ENCODE data around the gene LAMB2. TPM values are rescaled to one million over a fixed set of nuclear protein-coding genes. Genes with fewer than 3 reads are reported as not detected.

The LAMB2 gene
- polyA plus RNA-seq, 1 of the 3 experiments (the other 2 are of a cell fraction) = 332 TPM

DNA sequence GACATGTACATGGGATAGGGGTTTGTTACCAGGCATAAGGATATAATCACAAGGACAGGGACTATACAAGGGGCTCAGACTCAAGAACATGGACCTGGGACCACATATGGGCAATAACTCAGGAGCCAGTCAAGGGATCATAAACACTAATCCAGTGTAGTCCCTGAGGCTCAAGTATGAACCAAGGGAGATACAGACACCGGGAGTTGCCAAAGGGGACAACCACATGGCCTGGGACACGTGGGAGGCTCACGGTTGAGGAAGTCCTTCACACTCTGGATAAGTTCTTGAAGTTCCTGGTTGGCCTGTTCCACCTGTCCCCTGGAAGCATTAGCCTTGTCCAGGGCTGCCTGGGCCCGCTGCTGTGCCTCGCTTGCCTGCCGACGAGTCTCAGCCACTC lies 10.4 kb downstream of the LAMB2 start:
- WGBS (ENCODE audit: low lambda C conversion rate) = 96% methylated on average over 3 of the region's 7 CpGs
- H2AFZ ChIP-seq (ENCODE audit: low read depth) = no peak overlapping the region
- TF ChIP-seq RAD21 (IDR thresholded peaks at IDR 0.05; ENCODE audit: low read length) (no peak), ELF1 (IDR thresholded peaks at IDR 0.05) (no peak), EP300 (IDR thresholded peaks at IDR 0.05; ENCODE audit: borderline replicate concordance in 1 of 2, low read depth in 1 of 2, low read length in 1 of 2) (no peak), TCF12 (IDR thresholded peaks at IDR 0.05) (no peak), TAF1 (IDR thresholded peaks at IDR 0.05; ENCODE audit: borderline replicate concordance, low read depth, low read length) (no peak), RXRA (IDR thresholded peaks at IDR 0.05; ENCODE audit: borderline replicate concordance, low read depth) (no peak), SIN3A (IDR thresholded peaks at IDR 0.05; ENCODE audit: borderline replicate concordance, low read depth, low read length) (no peak), YY1 (IDR thresholded peaks at IDR 0.05; ENCODE audit: low read depth) (no peak), NRF1 (IDR thresholded peaks at IDR 0.05; ENCODE audit: low read depth, low read length) (no peak), GABPA (IDR thresholded peaks at IDR 0.05; ENCODE audit: low read depth) (no peak), SMC3 (IDR thresholded peaks at IDR 0.05; ENCODE audit: low read depth, low read length) (no peak), TEAD4 (IDR thresholded peaks at IDR 0.05; ENCODE audit: borderline replicate concordance, insufficient read depth) (no peak), GATA2 (CRISPR knock-in tag; IDR thresholded peaks at IDR 0.05) (no peak)
- TF ChIP-seq, protein P1, sequence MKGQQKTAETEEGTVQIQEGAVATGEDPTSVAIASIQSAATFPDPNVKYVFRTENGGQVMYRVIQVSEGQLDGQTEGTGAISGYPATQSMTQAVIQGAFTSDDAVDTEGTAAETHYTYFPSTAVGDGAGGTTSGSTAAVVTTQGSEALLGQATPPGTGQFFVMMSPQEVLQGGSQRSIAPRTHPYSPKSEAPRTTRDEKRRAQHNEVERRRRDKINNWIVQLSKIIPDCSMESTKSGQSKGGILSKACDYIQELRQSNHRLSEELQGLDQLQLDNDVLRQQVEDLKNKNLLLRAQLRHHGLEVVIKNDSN (IDR thresholded peaks at IDR 0.05; ENCODE audit: borderline replicate concordance, low read depth) = no peak
- TF ChIP-seq, protein P2, sequence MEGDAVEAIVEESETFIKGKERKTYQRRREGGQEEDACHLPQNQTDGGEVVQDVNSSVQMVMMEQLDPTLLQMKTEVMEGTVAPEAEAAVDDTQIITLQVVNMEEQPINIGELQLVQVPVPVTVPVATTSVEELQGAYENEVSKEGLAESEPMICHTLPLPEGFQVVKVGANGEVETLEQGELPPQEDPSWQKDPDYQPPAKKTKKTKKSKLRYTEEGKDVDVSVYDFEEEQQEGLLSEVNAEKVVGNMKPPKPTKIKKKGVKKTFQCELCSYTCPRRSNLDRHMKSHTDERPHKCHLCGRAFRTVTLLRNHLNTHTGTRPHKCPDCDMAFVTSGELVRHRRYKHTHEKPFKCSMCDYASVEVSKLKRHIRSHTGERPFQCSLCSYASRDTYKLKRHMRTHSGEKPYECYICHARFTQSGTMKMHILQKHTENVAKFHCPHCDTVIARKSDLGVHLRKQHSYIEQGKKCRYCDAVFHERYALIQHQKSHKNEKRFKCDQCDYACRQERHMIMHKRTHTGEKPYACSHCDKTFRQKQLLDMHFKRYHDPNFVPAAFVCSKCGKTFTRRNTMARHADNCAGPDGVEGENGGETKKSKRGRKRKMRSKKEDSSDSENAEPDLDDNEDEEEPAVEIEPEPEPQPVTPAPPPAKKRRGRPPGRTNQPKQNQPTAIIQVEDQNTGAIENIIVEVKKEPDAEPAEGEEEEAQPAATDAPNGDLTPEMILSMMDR (IDR thresholded peaks at IDR 0.05) = no peak
- H4K20me1 ChIP-seq (ENCODE audit: insufficient read depth) = no peaks in the 10 kb centered on the region
- CTCF ChIA-PET = no interaction called here
- no peak overlapping the region for H3K9ac ChIP-seq
- no peak overlapping the region for H3K27ac ChIP-seq (ENCODE audit: low read depth in 2 of 2, low read length in 1 of 2)
- no peak overlapping the region for H3K4me2 ChIP-seq
- peaks cover 27 to 61% of the 10 kb centered on the region in 2 experiments for H3K36me3 ChIP-seq (replicated peaks in 1 of 2; ENCODE audit: control insufficient read depth in 1 of 2, insufficient read depth in 2 of 2, low read length in 1 of 2)
- H3K27me3 ChIP-seq (ENCODE audit: insufficient read depth) = no peaks in the 10 kb centered on the region
- peaks cover 36% of the 10 kb centered on the region for H3F3A ChIP-seq (replicated peaks; ENCODE audit: insufficient read depth)
- H3K79me2 ChIP-seq (ENCODE audit: insufficient read depth) = peaks cover 30% of the 10 kb centered on the region
- no peak for DNase-seq
- H3K9me2 ChIP-seq = no peaks in the 10 kb centered on the region
- POLR2A ChIA-PET = interaction anchor here (1.6 kb wide), 1 partner anchor 10 kb away, joined by 5 read pairs; the partner anchor contains the start of gene LAMB2
- H3K4me3 ChIP-seq (ENCODE audit: low read depth in 2 of 2, low read length in 1 of 2) = no peak overlapping the region
- peaks cover 7 to 19% of the 10 kb centered on the region in 2 experiments; a peak in 2 of 4 replicates for H3K4me1 ChIP-seq (ENCODE audit: control insufficient read depth in 1 of 2, insufficient read depth in 2 of 2, low read depth in 1 of 2, low read length in 1 of 2)
- no peaks in the 10 kb centered on the region for H3K9me3 ChIP-seq

DNA sequence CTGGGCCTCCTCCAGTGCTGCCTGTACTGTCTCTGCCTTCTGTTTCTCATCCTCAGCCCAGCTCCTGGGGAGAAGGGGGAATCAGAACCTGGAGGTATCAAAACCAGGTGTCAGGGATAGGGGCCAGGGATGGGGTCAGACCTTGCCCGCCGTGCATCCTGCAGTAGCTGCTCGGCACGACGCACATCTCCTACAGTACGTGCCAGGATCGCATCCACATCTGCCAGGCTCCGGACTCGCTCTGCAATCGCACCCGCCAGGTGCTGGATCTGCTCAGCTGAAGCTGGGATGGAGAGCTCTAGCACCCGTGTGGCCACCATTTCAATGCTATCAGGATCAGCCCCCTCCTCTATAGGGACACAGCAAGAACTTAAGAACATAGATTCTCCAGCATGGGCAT lies 10.8 kb downstream of the LAMB2 start:
- Histone ChIP-seq H3K36me3 (replicated peaks in 1 of 2; ENCODE audit: control insufficient read depth in 1 of 2, insufficient read depth in 2 of 2, low read length in 1 of 2) (peaks cover 29 to 65% of the 10 kb centered on the region in 2 experiments), H4K20me1 (ENCODE audit: insufficient read depth) (no peaks in the 10 kb centered on the region), H3K79me2 (ENCODE audit: insufficient read depth) (peaks cover 31% of the 10 kb centered on the region), H3F3A (replicated peaks; ENCODE audit: insufficient read depth) (peaks cover 36% of the 10 kb centered on the region), H3K4me3 (ENCODE audit: low read depth in 2 of 2, low read length in 1 of 2) (no peak overlapping the region), H3K27me3 (ENCODE audit: insufficient read depth) (no peaks in the 10 kb centered on the region), H3K9me2 (no peaks in the 10 kb centered on the region), H3K9ac (no peak overlapping the region), H3K4me1 (ENCODE audit: control insufficient read depth in 1 of 2, insufficient read depth in 2 of 2, low read depth in 1 of 2, low read length in 1 of 2) (peaks cover 7 to 19% of the 10 kb centered on the region in 2 experiments; a peak in 2 of 4 replicates), H3K27ac (ENCODE audit: low read depth in 2 of 2, low read length in 1 of 2) (no peak overlapping the region; a peak in 1 of 4 replicates), H3K4me2 (no peak overlapping the region), H3K9me3 (no peaks in the 10 kb centered on the region), H2AFZ (ENCODE audit: low read depth) (no peak overlapping the region)
- CTCF ChIA-PET = interaction anchor here (1.0 to 4.0 kb wide), 3 partner anchors 9 to 29 kb away, joined by 3 to 26 read pairs (median 4); partner anchors contain the start of genes LAMB2 and QRICH1
- POLR2A ChIA-PET = interaction anchor here (1.6 to 4.0 kb wide), 2 partner anchors 11 to 29 kb away, joined by 5 to 25 read pairs; partner anchors contain the start of genes LAMB2 and QRICH1
- TF ChIP-seq EZH2phosphoT487 (IDR thresholded peaks at IDR 0.05; ENCODE audit: borderline replicate concordance, low read depth) (no peak), MEF2A (IDR thresholded peaks at IDR 0.05; ENCODE audit: borderline replicate concordance, low read depth) (no peak), POLR2AphosphoS5 (IDR thresholded peaks at IDR 0.05; ENCODE audit: low read depth, low read length) (no peak)
- TF ChIP-seq, protein P3, sequence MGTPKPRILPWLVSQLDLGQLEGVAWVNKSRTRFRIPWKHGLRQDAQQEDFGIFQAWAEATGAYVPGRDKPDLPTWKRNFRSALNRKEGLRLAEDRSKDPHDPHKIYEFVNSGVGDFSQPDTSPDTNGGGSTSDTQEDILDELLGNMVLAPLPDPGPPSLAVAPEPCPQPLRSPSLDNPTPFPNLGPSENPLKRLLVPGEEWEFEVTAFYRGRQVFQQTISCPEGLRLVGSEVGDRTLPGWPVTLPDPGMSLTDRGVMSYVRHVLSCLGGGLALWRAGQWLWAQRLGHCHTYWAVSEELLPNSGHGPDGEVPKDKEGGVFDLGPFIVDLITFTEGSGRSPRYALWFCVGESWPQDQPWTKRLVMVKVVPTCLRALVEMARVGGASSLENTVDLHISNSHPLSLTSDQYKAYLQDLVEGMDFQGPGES (IDR thresholded peaks at IDR 0.05; ENCODE audit: low read depth, low read length) = no peak
- DNase-seq = no peak
- WGBS (ENCODE audit: low lambda C conversion rate) = 98% methylated on average over 12 of the region's 12 CpGs
